PFSK-1 (cell line): ENCODE measurements around the gene TPRG1.

Experiments used
- POLR2AphosphoS5 ChIP-seq: IDR thresholded peaks from 2 replicates; pipeline ENCODE4 v1.6.1; 2012; ENCODE audit warnings: low read depth, mild to moderate bottlenecking, control low read depth, low read length, moderate library complexity
- REST ChIP-seq, 2 experiments: IDR thresholded peaks; 2 replicates each; pipeline versions ENCODE4 v1.6.1 to v1.8.0; 2011 to 2012; ENCODE audit warnings: low read depth in 2 of 2, low read length in 2 of 2, control low read depth in 1 of 2, inconsistent platforms in 1 of 2, mild to moderate bottlenecking in 1 of 2, moderate library complexity in 1 of 2; ENCODE audit not compliant: insufficient read depth in 1 of 2
- SIN3A ChIP-seq: IDR thresholded peaks from 2 replicates; pipeline ENCODE4 v1.6.1; 2012; ENCODE audit warnings: mild to moderate bottlenecking, low read length, moderate library complexity, borderline replicate concordance; ENCODE audit not compliant: insufficient read depth
- TAF1 ChIP-seq: IDR thresholded peaks from 2 replicates; pipeline ENCODE4 v1.6.1; 2012; ENCODE audit warnings: low read length, control low read depth, borderline replicate concordance; ENCODE audit not compliant: insufficient read depth

GRCh38 chr3:189278221-189278620 is 106.5 kb downstream of the TPRG1 start:
- TF ChIP-seq REST (IDR thresholded peaks at IDR 0.05; ENCODE audit: insufficient read depth in 1 of 2, low read depth in 2 of 2, low read length in 2 of 2): no peak
- no peak for TF ChIP-seq POLR2AphosphoS5
- no peak for TF ChIP-seq TAF1
- no peak for TF ChIP-seq SIN3A
